DND-41 (cell line): ENCODE measurements around the gene INPP5A.

Experiments used
- ATAC-seq: fragments of 200-7000 bp; cut with Tn5 transposase; 3 replicates; pipeline ENCODE4 v1.9.1; 2021; ENCODE audit warnings: low read depth; ENCODE audit not compliant: insufficient read depth
- DNase-seq: peaks from one replicate; pipeline ENCODE4 v3.0.0-alpha.2; 2020
- H2AFZ ChIP-seq: 2 replicates; pipeline ENCODE4 v1.6.0; 2012; ENCODE audit warnings: low read depth, low read length
- H3K27ac ChIP-seq: 2 replicates; pipeline ENCODE4 v1.5.1; 2012; ENCODE audit warnings: low read length, inconsistent platforms
- H3K27me3 ChIP-seq: fragments of 200-600 bp; sonication (generic); 2 replicates; pipeline ENCODE4 v1.6.0; 2012; ENCODE audit warnings: low read length, mild to moderate bottlenecking, inconsistent platforms; ENCODE audit not compliant: insufficient read depth, poor library complexity
- H3K36me3 ChIP-seq: 2 replicates; pipeline ENCODE4 v1.5.1; 2012; ENCODE audit warnings: low read length, inconsistent platforms; ENCODE audit not compliant: insufficient read depth
- H3K4me1 ChIP-seq: 2 replicates; pipeline ENCODE4 v1.5.1; 2012; ENCODE audit warnings: mild to moderate bottlenecking, low read length; ENCODE audit not compliant: insufficient read depth
- H3K4me2 ChIP-seq: 2 replicates; pipeline ENCODE4 v1.6.0; 2012; ENCODE audit warnings: mild to moderate bottlenecking, moderate library complexity, low read length, inconsistent platforms; ENCODE audit not compliant: insufficient read depth
- H3K4me3 ChIP-seq, 2 experiments: fragments of 200-600 bp in 1 of 2; shearing (Covaris generic) in 1 of 2; 2 replicates each; pipeline ENCODE4 v1.5.1; 2012 to 2016; ENCODE audit warnings: inconsistent platforms in 2 of 2, low read length in 2 of 2, mild to moderate bottlenecking in 2 of 2, low read depth in 1 of 2, moderate library complexity in 1 of 2
- H3K79me2 ChIP-seq: 2 replicates; pipeline ENCODE4 v1.6.0; 2012; ENCODE audit warnings: low read length, inconsistent platforms; ENCODE audit not compliant: insufficient read depth
- H3K9ac ChIP-seq: 2 replicates; pipeline ENCODE4 v1.6.0; 2012; ENCODE audit warnings: low read depth, mild to moderate bottlenecking, inconsistent platforms, low read length, moderate library complexity
- H3K9me3 ChIP-seq: 2 replicates; pipeline ENCODE4 v1.5.1; 2012; ENCODE audit warnings: low read length, moderate library complexity, mild to moderate bottlenecking, inconsistent platforms; ENCODE audit not compliant: insufficient read depth, severe bottlenecking
- H4K20me1 ChIP-seq: 2 replicates; pipeline ENCODE4 v1.6.0; 2012; ENCODE audit warnings: low read length; ENCODE audit not compliant: insufficient read depth
- EZH2 ChIP-seq: IDR thresholded peaks from 3 replicates; pipeline ENCODE4 v1.6.1; 2012; ENCODE audit warnings: borderline replicate concordance, low read depth, mild to moderate bottlenecking, moderate library complexity, low read length, inconsistent platforms; ENCODE audit not compliant: severe bottlenecking
- TF ChIP-seq, protein P1 (sequence below): IDR thresholded peaks from 2 replicates; pipeline ENCODE4 v1.5.1; 2012; ENCODE audit warnings: borderline replicate concordance, low read length, moderate library complexity, mild to moderate bottlenecking; ENCODE audit not compliant: poor library complexity, severe bottlenecking; ENCODE audit errors: extremely low read depth

INPP5A gene

DNA sequence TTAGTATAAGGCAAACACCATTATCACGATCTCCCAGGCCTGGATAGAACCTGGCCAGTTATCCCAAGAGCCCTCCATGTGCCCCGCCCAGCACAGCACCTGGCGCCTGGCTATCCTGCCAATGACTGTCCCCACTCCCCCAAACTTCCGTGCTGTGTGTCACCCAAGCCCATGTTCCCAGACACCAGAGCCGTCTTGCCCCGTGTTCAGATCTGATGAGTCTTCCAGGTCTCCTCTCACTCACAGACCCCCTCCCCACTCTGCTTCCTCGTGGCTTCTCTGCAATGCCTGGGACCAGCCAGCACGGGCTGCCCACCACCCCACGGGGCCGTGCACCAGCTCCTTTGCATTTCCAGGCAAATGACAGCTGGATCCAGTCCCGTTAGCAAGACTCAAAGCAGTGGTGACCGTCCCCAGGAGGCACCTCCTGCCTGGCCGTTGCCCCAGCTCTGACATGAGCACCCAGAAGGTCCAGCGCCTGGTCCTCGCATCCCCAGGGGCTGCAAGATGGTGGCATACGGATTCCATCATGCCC, 43.8 kb upstream of the INPP5A start:
- DNase-seq = no peak
- no peak for ATAC-seq
- Histone ChIP-seq H3K9ac (no peak overlapping the region), H3K27ac (no peak overlapping the region), H4K20me1 (no peaks in the 10 kb centered on the region), H3K9me3 (peaks cover 4% of the 10 kb centered on the region), H3K79me2 (no peaks in the 10 kb centered on the region), H3K36me3 (no peaks in the 10 kb centered on the region), H3K4me1 (no peaks in the 10 kb centered on the region), H3K4me2 (no peak overlapping the region), H2AFZ (no peak overlapping the region), H3K4me3 (no peak overlapping the region), H3K27me3 (no peaks in the 10 kb centered on the region)
- TF ChIP-seq, protein P1, sequence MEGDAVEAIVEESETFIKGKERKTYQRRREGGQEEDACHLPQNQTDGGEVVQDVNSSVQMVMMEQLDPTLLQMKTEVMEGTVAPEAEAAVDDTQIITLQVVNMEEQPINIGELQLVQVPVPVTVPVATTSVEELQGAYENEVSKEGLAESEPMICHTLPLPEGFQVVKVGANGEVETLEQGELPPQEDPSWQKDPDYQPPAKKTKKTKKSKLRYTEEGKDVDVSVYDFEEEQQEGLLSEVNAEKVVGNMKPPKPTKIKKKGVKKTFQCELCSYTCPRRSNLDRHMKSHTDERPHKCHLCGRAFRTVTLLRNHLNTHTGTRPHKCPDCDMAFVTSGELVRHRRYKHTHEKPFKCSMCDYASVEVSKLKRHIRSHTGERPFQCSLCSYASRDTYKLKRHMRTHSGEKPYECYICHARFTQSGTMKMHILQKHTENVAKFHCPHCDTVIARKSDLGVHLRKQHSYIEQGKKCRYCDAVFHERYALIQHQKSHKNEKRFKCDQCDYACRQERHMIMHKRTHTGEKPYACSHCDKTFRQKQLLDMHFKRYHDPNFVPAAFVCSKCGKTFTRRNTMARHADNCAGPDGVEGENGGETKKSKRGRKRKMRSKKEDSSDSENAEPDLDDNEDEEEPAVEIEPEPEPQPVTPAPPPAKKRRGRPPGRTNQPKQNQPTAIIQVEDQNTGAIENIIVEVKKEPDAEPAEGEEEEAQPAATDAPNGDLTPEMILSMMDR = no peak
- TF ChIP-seq EZH2 = no peak

DNA sequence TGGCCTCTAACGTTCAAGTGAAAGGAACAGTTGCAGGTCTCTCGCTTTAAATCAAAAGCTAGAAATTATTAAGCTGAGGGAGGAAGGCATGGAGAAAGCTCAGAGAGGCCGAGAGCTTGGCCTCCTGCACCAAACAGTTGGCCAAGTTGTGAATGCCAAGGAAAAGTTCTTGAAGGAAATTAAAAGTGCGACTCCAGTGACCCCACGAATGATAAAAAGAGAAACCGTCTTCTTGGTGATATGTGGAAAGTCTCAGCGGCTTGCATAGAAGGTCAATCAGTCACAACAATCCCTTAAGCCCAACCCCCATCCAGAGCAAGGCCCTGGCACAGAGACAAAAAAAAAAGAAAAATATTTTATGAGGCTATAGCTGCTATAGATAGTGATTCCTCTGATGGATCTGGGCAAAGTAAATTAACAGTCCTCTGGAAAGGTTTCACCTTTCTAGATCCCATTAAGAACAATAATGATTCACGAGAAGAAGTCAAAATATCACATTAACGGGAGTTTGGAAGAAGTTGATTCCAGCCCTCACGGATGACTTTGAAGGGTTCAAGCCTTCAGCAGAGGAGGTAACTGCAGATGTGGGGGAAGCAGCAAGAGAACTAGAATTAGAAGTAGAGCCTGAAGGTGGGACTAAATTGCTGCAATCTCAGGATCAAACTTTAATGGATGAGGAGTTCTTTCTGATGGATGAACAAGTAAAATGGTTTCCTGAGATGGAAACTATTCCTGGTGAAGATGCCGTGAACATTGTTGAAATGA, 42.5 kb upstream of the INPP5A start:
- DNase-seq = no peak

DNA sequence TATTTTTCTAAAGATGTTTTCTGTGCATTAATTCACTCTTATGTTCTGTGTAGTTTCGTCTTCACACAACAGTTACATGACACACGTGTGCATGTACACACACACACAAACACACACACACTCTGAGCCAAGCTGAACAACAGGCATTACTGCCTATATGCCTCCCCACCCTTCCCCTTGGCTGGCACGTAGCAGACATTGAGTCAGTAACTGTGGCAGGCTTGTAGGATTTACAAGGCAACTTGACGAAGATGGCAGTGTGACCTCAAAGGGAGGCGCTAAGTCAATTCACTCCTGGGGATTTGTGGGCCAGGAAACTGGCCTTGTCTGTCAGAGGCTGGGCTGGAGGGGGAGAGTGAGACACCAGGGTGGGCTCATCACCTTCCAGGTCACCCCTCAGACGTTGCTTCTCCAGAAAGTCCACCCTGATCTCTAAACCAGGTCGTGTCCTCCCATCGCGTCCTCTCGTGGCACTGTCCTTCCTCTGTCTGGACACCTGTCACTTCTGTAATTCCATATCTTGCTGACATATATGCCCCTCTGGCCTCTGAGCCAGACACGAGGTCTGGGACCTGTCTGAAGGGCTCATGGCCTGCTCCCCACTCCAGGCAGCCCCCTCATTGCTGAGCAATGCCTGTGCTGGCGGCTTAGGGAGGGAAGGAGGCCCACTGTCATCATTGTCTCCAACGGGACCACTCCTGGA, 41.1 kb upstream of the INPP5A start:
- Histone ChIP-seq H3K4me2 (no peak overlapping the region), H3K9ac (no peak overlapping the region), H3K27me3 (peaks cover 9% of the 10 kb centered on the region), H4K20me1 (no peaks in the 10 kb centered on the region), H3K79me2 (no peaks in the 10 kb centered on the region), H3K27ac (no peak overlapping the region), H3K9me3 (no peaks in the 10 kb centered on the region), H3K36me3 (no peaks in the 10 kb centered on the region), H3K4me3 (no peak overlapping the region), H2AFZ (no peak overlapping the region), H3K4me1 (no peaks in the 10 kb centered on the region)
- TF ChIP-seq EZH2 = no peak
- TF ChIP-seq, protein P1 = no peak
- no peak for ATAC-seq
- DNase-seq = no peak

More for the DNA sequence above, 42.5 kb upstream of the INPP5A start:
- TF ChIP-seq EZH2 = no peak
- TF ChIP-seq, protein P1 = no peak
- Histone ChIP-seq H3K27me3 (peaks cover 3% of the 10 kb centered on the region), H3K4me1 (no peaks in the 10 kb centered on the region), H3K9ac (no peak overlapping the region), H3K4me3 (no peak overlapping the region), H4K20me1 (no peaks in the 10 kb centered on the region), H3K9me3 (peaks cover 4% of the 10 kb centered on the region), H3K36me3 (no peaks in the 10 kb centered on the region), H3K4me2 (no peak overlapping the region), H2AFZ (no peak overlapping the region), H3K79me2 (no peaks in the 10 kb centered on the region), H3K27ac (no peak overlapping the region)
- ATAC-seq = no peak
